Common myeloid progenitor, CD34-positive (primary cell): ENCODE data around the gene ALKBH5.

Source experiments
- CTCF ChIA-PET: fragments of 350-600 bp; sonication (Branson Sonifier 250); formaldehyde crosslinking; loops from one replicate; lab custom pipeline; 2021; ENCODE audit warnings: antibody characterized with exemption; lab: Charles Lee
- POLR2A ChIA-PET: fragments of 350-600 bp; sonication (Branson Sonifier 250); formaldehyde crosslinking; loops from one replicate; lab custom pipeline; 2021; ENCODE audit warnings: antibody characterized with exemption; lab: Charles Lee
- DNase-seq, 3 donors: peaks; one replicate each; pipeline versions ENCODE4 v3.0.0 to v3.0.0-alpha.2; 2013
- H3K27ac ChIP-seq, 2 experiments: 1 replicate in 1 of 2; 2 replicates in 1 of 2; pipeline ENCODE4 v1.7.0; 2013; ENCODE audit warnings: inconsistent platforms in 2 of 2, low read length in 2 of 2, mild to moderate bottlenecking in 2 of 2, low read depth in 1 of 2, moderate library complexity in 1 of 2; ENCODE audit not compliant: severe bottlenecking in 2 of 2, insufficient read depth in 1 of 2, poor library complexity in 1 of 2
- H3K27me3 ChIP-seq, 5 experiments: replicated peaks in 2 of 5; 1 replicate in 3 of 5; 2 replicates in 2 of 5; pipeline versions ENCODE4 v1.6.1 to v1.7.0; 2013; ENCODE audit warnings: low read length in 4 of 5, mild to moderate bottlenecking in 2 of 5, moderate library complexity in 2 of 5, inconsistent platforms in 1 of 5; ENCODE audit not compliant: insufficient read depth in 5 of 5, control insufficient read depth in 4 of 5
- H3K36me3 ChIP-seq, 4 experiments: 1 replicate in 2 of 4; 2 replicates in 2 of 4; pipeline versions ENCODE4 v1.6.1 to v1.7.0; 2013; ENCODE audit warnings: low read length in 3 of 4, control low read depth in 1 of 4, mild to moderate bottlenecking in 1 of 4; ENCODE audit not compliant: control insufficient read depth in 4 of 4, insufficient read depth in 4 of 4
- H3K4me1 ChIP-seq, 4 experiments: 1 replicate in 3 of 4; 2 replicates in 1 of 4; pipeline versions ENCODE4 v1.6.1 to v1.7.1; 2013; ENCODE audit warnings: low read length in 3 of 4, mild to moderate bottlenecking in 3 of 4, control low read depth in 1 of 4, inconsistent platforms in 1 of 4, moderate library complexity in 1 of 4; ENCODE audit not compliant: control insufficient read depth in 4 of 4, insufficient read depth in 4 of 4; ENCODE audit errors: control extremely low read depth in 1 of 4
- H3K4me3 ChIP-seq, 7 experiments: 1 replicate in 4 of 7; 2 replicates in 3 of 7; pipeline versions ENCODE4 v1.5.1 to v1.7.0; 2013; ENCODE audit warnings: mild to moderate bottlenecking in 7 of 7, low read length in 6 of 7, moderate library complexity in 6 of 7, inconsistent platforms in 2 of 7, low read depth in 2 of 7, control low read depth in 1 of 7; ENCODE audit not compliant: insufficient read depth in 4 of 7, control insufficient read depth in 1 of 7; ENCODE audit errors: extremely low read depth in 1 of 7
- H3K9me3 ChIP-seq, 5 experiments: 1 replicate in 4 of 5; 2 replicates in 1 of 5; pipeline versions ENCODE4 v1.6.1 to v1.7.1; 2013; ENCODE audit warnings: low read length in 4 of 5, mild to moderate bottlenecking in 2 of 5, inconsistent platforms in 1 of 5, low read depth in 1 of 5, moderate library complexity in 1 of 5; ENCODE audit not compliant: control insufficient read depth in 4 of 5, insufficient read depth in 2 of 5; ENCODE audit errors: control extremely low read depth in 1 of 5
- WGBS: methylation state at CpG from one replicate; pipeline ENCODE4 v1.1.5; 2013; ENCODE audit not compliant: insufficient coverage; 5-methylcytosine and 5-hydroxymethylcytosine counted together

Gene ALKBH5

DNA sequence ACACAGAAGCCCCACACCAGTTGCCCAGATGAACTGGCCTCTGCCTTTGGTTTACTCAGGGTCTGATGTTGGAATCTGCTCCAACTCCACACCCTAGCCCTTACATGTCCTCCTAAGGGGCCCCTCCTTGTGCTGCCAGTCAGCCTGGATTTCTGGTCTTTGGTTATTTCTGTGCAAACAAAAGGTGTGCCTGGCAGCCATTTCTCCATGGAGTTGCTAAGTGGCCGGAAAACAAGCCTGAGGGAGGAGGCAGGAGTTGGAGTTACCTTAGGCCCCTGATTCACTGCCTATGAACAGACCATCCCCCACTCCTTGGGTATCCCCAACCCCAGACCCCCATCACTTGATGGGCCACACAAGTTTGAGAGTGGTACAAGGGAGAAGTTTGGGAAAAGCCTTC is 4.4 kb upstream of the ALKBH5 start:
- CTCF ChIA-PET, result interaction anchor here (0.6 kb wide), 1 partner anchor 155 kb away, joined by 3 read pairs; no protein-coding TSS in a partner anchor
- no peak overlapping the region for H3K4me3 ChIP-seq
- POLR2A ChIA-PET, result no interaction called here
- H3K27me3 ChIP-seq, result no peaks in the 10 kb centered on the region
- no peak for DNase-seq
- H3K9me3 ChIP-seq, result no peaks in the 10 kb centered on the region
- no peak overlapping the region for H3K27ac ChIP-seq
- no peaks in the 10 kb centered on the region for H3K36me3 ChIP-seq
- WGBS, result 100% methylated on average over 1 of the region's 1 CpG
- H3K4me1 ChIP-seq, result peaks cover 0 to 16% (median 14%) of the 10 kb centered on the region in 4 experiments

DNA sequence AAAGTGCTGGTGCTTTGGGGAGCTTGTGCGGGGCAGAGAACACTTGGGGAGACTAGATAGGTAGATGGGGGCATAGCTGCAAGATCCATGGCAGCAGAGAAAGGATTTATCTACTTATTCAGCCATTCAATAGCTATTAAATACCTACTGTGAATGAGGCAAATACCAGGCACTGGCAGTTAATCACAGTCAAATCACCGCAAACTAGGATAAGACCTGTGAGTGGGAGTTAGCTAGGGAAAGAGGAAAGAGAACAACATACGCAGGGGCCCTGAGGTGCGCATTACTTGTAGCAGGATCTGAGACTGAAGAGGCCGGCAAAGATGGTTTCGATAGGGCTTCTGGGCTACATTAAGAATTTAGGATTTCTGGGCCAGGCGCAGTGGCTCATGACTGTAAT is 3.8 kb upstream of the ALKBH5 start:
- H3K27ac ChIP-seq, result no peak overlapping the region
- POLR2A ChIA-PET, result no interaction called here
- H3K4me3 ChIP-seq, result no peak overlapping the region
- no peak for DNase-seq
- 91% methylated on average over 6 of the region's 7 CpGs for WGBS
- CTCF ChIA-PET, result interaction anchor here (0.7 kb wide), 1 partner anchor 15 kb away, joined by 3 read pairs; no protein-coding TSS in a partner anchor
- H3K27me3 ChIP-seq, result no peaks in the 10 kb centered on the region
- H3K9me3 ChIP-seq, result no peaks in the 10 kb centered on the region
- H3K4me1 ChIP-seq, result peaks cover 0 to 22% (median 20%) of the 10 kb centered on the region in 4 experiments
- no peaks in the 10 kb centered on the region for H3K36me3 ChIP-seq

DNA sequence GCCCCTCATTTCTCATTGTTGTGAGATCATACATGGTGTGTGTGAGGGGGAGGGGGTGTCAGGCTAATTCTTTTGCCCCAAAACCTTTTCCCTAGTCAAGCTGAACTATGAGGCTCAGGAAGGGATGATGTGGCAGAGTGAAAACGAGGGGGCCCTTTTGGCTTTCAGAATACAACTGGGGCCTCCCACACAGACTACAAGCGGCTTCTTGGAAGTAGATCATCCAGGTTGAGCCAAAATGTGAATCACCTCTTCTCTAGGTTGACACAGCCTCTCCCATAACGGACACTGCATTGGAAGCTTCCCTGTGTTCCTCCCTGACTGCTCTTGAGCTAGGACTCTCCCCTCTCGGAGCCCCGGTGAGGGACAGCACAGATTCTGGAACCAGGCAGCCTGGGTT is 2.3 kb upstream of the ALKBH5 start:
- Histone ChIP-seq H3K36me3 (peaks cover 0 to 8% (median 0%) of the 10 kb centered on the region in 4 experiments), H3K9me3 (no peaks in the 10 kb centered on the region), H3K4me3 (no peak overlapping the region), H3K4me1 (peaks cover 12 to 38% (median 31%) of the 10 kb centered on the region in 4 experiments), H3K27ac (peak overlapping the region in 1 of 2 experiments; percentile 98), H3K27me3 (no peaks in the 10 kb centered on the region)
- POLR2A ChIA-PET, result interaction anchor here (0.6 kb wide), 1 partner anchor 30 kb away, joined by 5 read pairs; no protein-coding TSS in a partner anchor
- CTCF ChIA-PET, result interaction anchor here (1.4 to 2.0 kb wide), 3 partner anchors 11 to 74 kb away, joined by 3 to 4 read pairs (median 3); no protein-coding TSS in a partner anchor
- WGBS, result 93% methylated on average over 3 of the region's 5 CpGs
- no peak for DNase-seq

DNA sequence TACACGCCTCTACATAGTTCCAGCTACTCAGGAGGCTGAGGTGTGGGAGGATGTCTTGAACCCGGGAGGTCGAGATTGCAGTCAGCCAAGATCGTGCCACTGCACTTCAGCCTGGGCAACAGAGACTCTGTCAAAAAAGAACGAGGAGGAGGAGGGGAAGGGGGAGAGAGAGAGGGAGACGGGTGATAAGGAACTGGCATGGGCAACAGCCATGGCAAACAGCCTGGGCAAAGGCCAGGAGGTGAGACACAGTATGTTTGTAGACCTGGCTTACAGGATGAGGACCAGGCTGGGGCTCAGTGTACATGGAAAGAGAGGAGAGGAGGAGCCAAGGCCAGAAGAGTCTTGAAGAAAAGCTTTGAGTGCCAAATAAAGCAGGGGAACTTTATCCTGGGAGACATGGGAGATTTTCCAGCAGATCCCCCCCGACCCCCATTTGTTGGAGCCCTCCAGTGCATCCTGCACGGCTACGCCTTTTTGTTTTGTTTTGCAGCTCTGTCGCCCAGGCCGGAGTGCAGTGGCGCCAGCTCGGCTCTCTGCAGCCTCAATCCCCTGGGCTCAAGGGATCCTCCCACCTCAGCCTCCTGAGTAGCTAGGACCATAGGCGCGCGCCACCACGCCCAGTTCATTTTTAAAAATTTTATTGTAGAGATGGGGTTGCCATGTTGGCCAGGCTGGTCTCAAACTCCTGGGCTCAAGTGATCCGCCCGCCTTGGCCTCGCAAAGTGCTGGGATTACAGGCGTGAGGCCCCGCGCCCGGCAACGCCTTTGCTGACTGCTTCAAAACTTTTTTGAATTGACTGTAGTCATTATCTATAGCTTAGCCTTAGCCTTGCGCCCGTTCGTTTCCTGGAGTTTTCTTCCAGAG is 1.3 kb upstream of the ALKBH5 start:
- no peaks in the 10 kb centered on the region for H3K9me3 ChIP-seq
- ChIA-PET POLR2A (interaction anchor here (0.6 kb wide), 1 partner anchor 18 kb away, joined by 4 read pairs; no protein-coding TSS in a partner anchor), CTCF (interaction anchor here (1.4 to 2.0 kb wide), 4 partner anchors 12 to 75 kb away, joined by 3 to 4 read pairs (median 4); no protein-coding TSS in a partner anchor)
- WGBS, result 44% methylated on average over 24 of the region's 28 CpGs
- H3K27ac ChIP-seq, result peak overlapping the region; percentile 91 to 98
- peak overlapping the region; percentile 50 to 89 (median 83) for H3K4me3 ChIP-seq
- peak in 1 of 3 donors; percentile 5 for DNase-seq
- peaks cover 0 to 18% (median 0%) of the 10 kb centered on the region in 4 experiments for H3K36me3 ChIP-seq
- H3K4me1 ChIP-seq, result peaks cover 20 to 48% (median 41%) of the 10 kb centered on the region in 4 experiments
- H3K27me3 ChIP-seq, result no peaks in the 10 kb centered on the region

DNA sequence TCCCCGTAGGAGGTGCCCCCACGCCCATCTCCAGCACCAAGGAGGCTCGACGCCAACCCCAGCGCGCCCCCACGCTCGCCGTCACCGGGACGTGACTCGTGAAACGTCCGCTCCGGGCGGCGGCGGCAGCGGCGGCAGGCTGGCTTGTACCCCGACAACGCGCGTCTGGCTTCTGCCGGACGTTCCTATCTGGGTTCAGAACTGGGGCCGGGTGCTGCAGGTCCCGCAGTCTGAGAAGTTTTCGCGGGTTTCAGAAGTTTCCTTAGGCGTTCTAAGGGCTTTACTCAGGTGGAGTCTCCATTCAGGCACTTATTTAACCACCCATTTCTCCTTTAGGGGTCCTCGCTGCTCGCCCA is 672 bp upstream of the ALKBH5 start:
- peaks cover 26 to 52% (median 47%) of the 10 kb centered on the region in 4 experiments for H3K4me1 ChIP-seq
- no peaks in the 10 kb centered on the region for H3K27me3 ChIP-seq
- ChIA-PET POLR2A (interaction anchor here (0.6 kb wide), 1 partner anchor 17 kb away, joined by 4 read pairs; no protein-coding TSS in a partner anchor), CTCF (interaction anchor here (1.1 to 2.0 kb wide), 3 partner anchors 16 to 42 kb away, joined by 3 to 4 read pairs (median 4); no protein-coding TSS in a partner anchor)
- 1% methylated on average over 30 of the region's 33 CpGs for WGBS
- peaks cover 0 to 24% (median 2%) of the 10 kb centered on the region in 4 experiments for H3K36me3 ChIP-seq
- no peaks in the 10 kb centered on the region for H3K9me3 ChIP-seq
- peak overlapping the region; percentile 50 to 89 (median 83) for H3K4me3 ChIP-seq
- H3K27ac ChIP-seq, result peak overlapping the region; percentile 91 to 98
- peak in 1 of 3 donors; percentile 85 for DNase-seq

DNA sequence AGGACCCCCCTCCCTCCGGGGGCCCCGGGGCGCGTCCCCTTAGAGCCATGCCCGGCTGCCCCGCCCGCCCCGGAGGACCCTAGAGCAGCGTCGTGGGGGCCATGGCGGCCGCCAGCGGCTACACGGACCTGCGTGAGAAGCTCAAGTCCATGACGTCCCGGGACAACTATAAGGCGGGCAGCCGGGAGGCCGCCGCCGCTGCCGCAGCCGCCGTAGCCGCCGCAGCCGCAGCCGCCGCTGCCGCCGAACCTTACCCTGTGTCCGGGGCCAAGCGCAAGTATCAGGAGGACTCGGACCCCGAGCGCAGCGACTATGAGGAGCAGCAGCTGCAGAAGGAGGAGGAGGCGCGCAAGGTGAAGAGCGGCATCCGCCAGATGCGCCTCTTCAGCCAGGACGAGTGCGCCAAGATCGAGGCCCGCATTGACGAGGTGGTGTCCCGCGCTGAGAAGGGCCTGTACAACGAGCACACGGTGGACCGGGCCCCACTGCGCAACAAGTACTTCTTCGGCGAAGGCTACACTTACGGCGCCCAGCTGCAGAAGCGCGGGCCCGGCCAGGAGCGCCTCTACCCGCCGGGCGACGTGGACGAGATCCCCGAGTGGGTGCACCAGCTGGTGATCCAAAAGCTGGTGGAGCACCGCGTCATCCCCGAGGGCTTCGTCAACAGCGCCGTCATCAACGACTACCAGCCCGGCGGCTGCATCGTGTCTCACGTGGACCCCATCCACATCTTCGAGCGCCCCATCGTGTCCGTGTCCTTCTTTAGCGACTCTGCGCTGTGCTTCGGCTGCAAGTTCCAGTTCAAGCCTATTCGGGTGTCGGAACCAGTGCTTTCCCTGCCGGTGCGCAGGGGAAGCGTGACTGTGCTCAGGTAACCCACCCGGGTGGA is 759 bp downstream of the ALKBH5 start:
- WGBS, result under 1% methylated on average over 79 of the region's 92 CpGs
- Histone ChIP-seq H3K36me3 (peaks cover 0 to 32% (median 9%) of the 10 kb centered on the region in 4 experiments), H3K9me3 (no peaks in the 10 kb centered on the region), H3K4me1 (peaks cover 26 to 59% (median 54%) of the 10 kb centered on the region in 4 experiments), H3K4me3 (peak overlapping the region; percentile 50 to 89 (median 83)), H3K27me3 (no peaks in the 10 kb centered on the region), H3K27ac (peak overlapping the region; percentile 91 to 98)
- POLR2A ChIA-PET, result no interaction called here
- peak; percentile 70 to 84 (median 79) for DNase-seq
- CTCF ChIA-PET, result interaction anchor here (1.0 to 1.8 kb wide), 5 partner anchors 9 to 67 kb away, joined by 3 to 7 read pairs (median 3); no protein-coding TSS in a partner anchor
